ENCODE measurements around the gene SETD9. TPM values are rescaled to one million over a fixed set of nuclear protein-coding genes. Genes with fewer than 3 reads are reported as not detected.

SETD9 gene, protein sequence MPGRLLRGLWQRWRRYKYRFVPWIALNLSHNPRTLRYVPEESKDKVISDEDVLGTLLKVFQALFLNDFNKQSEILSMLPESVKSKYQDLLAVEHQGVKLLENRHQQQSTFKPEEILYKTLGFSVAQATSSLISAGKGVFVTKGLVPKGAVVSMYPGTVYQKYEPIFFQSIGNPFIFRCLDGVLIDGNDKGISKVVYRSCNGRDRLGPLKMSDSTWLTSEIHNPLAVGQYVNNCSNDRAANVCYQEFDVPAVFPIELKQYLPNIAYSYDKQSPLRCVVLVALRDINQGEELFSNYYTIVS
- 9.7 and 10.6 TPM in 2 replicates for total RNA-seq (2014; rRNA removed; shearing (Covaris generic))

DNA sequence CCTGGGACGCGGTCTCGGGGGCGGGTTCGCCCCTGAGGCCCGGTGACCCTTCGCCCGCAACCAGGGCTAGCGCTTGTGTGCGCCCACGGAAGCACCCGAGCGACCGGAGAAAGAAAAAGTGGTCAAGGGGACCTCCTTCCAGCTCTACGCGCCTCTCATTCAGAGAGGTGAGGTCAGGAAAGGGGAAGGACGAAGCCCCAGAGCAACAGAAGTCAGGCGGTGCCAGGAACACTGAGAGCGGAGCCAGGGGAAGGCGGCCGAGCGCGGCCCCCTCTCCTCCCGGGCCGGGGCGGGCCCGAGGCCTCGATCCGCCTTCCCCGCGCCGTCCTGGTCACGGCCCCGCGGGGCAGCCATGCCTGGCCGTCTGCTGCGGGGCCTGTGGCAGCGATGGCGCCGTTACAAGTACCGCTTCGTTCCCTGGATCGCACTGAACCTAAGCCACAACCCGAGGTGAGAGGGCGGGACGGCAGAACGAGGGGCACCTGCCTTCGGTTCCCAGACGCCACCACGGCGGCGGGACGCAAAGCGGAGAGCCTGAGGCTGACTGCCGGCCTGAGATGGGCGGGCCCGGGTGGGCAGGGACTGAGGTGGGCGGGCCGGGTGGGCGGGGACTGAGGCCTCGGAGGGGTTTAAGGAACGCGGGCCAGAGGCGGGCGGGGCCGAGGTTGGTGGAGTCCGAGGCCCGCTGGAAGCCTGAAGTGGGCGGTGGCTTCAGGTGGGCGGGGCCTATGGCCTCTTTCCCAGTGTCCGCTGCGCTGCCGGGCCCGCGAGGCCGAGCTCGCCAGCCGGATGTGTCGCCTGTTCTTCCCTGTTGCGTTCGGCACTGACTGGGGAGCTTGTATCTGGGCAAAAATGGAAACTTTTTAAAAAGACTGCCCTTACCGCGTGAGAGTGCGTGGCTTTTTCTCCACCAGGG is at the start of gene SETD9:
Gene SETD9 (plus strand): TSS at position 303 of the 916 bp plus-strand sequence. CDS start 50 bp downstream, at position 353.

DNA sequence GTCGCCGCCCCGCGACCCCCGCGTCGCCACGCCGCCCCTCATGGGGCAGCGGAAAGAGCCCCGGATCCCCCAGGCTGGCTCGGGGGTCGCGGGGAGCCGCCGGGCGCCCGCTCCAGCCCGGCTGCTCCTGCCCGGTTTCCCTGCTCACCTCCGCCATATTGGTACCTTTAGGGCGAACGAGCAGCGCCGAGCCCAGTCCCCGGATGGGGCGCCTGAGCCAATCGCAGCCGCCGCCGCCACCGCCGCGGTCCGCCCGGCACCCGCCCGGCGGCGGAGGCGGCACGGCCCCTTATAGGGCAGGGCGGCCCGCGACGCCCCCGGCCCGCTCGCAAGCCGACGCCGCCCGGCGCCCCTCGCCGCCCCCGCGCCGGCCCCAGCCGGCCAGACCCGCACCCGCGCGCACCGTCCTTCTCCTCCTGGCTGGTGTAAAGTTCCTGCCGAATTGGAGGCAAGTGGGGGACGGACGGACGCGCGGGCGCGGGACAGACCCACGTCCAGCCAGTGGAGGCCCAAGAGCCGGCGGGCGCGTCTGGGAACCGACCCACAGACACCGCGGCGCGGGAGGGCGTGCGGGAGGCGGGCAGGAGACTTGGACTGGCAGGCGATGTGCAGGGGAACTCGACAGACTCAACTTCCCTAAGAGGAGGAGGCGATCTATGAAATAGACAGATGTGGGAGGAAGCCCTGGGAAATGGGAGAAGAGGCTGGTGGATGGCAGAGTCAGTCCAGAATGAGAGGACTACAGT is 42.7 kb downstream of the SETD9 start, which contains the start of gene MIER3:
Gene MIER3 (minus strand): TSS at position 178 of the 746 bp plus-strand sequence. CDS start 21 bp downstream, at position 157.

Other genes with a start within 250 kb of the SETD9 start
- 9.8 and 12.6 TPM in 2 replicates for gene MAP3K1, start 94.0 kb upstream of the SETD9 start, total RNA-seq (2014; rRNA removed; shearing (Covaris generic))
- gene MIER3, start 42.5 kb downstream of the SETD9 start, total RNA-seq (2014; rRNA removed; shearing (Covaris generic)), result 16.4 and 26.1 TPM in 2 replicates